NCI-H524 (cell line): Measurements from ENCODE around the gene WDR4.
"Not testable (repeated sequence)": the region's sequence is repeated elsewhere in the genome, so short reads cannot be mapped to it uniquely, and the experiment has no call there.

Source experiments
- DNase-seq, 2 experiments: peaks; one replicate each; lab custom pipeline; 2025; lab: John Stamatoyannopoulos, UW

The WDR4 gene

GRCh38 chr21:42878993-42879787, at the start of gene WDR4:
WDR4 (minus strand) TSS chr21:42879539; CDS start chr21:42879495, 44 bp downstream.
- peak; percentile 96 to 99 for DNase-seq

DNA sequence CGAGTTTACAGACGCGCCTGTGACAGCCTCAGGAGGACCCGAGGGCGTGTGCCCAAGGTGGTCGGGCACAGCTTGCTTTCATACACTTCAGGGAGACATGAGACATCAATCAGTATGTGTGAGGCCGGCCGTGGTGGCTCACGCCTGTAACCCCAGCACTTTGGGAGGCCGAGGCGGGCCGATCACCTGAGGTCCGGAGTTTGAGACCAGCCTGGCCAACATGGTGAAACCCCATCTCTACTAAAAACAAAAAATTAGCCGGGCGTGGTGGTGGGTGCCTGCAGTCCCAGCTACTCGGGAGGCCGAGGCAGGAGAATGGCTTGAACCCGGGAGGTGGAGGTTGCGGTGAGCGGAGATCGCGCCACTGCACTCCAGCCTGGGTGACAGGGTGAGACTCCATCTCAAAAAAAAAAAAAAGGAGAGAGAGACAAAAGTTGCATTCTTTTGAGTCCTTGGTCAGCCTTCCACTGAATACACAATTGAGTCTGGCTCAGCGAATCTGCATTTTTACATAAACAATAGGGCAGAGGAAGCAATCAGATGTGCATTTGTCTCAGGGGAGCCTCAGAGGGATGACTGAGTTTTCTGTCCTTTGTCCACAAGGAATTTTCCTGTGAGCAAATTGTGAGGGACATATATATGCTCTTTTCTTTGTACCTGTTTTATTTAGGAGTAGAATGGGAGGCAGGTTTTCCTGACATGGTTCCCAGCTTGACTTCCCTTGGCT, 48.3 kb upstream of the WDR4 start:
- DNase-seq = not testable (repeated sequence)

DNA sequence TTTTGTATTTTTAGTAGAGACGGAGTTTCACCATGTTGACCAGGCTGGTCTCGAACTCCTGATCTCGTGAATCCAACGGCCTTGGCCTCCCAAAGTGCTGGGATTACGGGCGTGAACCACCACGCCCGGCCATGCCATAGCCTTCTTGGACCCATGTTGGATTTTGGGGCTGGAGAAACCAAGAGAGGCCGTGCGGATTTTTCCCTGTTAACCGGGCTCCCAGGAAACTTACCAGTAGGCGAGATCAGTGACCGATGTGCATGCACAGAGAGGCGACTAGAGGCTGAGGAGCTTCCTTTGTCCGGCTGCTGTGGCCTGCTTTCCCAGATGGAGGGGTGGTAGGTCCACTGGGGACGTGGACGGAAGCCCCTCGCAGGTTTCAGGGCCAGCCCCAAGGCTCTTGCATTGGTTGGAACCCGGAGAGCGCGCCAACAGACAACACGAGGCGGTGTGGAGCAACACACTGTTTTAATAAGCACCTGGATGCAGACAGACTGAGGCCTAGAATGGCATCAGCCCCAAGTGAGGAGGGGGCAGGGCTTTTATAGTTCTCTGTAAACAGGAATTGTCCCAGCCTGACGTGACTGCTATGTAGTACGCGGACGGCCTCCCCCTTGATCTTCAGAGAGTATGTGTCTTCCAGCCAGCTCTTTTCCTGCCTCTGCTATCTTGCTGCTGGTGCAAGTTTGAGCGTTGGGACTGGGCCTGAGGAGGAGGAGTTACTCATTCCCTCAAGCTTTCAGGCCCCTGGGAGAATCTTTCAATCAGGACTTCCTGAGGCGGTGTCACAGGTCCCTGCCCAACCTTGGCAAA, 46.0 kb upstream of the WDR4 start, which contains the start of gene ERVH48-1:
Gene ERVH48-1, minus strand, starts transcription at position 517 of the 813 bp plus-strand sequence. CDS start 6,624 bp downstream, outside the sequence.
- DNase-seq = no peak

DNA sequence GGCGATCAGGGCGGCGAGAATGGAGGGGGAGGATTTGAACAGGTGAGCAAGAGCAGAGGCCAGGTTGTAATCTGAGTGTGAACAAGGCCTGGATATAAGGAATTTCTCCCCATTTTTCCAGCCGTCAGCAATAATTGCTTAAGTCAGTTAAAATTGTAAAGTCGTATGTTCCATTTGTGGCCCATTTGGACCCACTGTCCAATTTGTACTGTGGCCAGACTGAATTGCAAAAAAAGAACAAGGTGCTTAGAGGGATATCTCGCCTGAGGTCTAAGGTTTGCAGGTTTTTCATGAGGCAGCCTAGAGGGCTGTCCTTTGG, 45.1 kb upstream of the WDR4 start:
- DNase-seq = no peak

- DNase-seq = peak; percentile 92 to 95
Observed at GRCh38 chr21:42923553-42924432, 44.5 kb upstream of the WDR4 start.

GRCh38 chr21:42922918-42923317, 43.6 kb upstream of the WDR4 start:
- DNase-seq = no peak

DNA sequence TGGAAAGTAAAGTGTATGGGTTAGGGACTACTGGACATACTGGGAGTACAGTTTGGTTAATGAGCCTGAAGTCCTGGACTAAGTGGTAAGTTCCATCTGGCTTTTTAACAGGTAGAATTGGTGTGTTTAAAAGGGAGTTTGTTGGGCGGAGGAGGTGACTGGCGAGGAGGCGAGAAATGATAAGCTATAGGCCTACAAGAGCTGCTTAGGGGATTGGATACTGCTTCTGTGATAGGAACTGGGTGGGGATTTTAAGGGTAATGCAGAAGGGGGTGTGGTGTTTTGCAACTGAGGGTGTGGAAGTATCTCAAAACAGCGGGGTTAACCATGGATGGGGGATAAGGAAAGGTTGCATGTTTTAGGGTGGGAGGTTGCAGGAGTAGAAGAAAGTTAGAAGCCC, 42.6 kb upstream of the WDR4 start:
- DNase-seq = no peak

DNA sequence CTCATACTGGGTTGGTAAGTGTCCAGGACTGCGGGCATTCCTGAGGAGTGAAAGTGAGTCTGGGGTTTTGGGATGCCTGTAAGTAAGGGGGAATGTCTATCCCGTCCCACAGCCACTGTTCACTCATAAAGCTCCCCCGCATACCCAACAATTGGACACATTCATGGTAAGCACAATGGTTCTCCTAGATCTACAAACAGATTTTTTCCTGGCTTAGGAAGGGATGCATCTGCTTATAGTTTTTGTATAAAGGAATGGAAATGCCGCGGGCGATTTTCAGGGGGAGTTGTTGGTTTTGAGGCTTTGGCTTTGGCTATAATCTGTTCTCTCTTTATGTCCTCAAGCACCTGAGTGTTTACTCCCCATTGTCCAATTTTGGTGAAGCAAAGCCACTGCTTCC, 39.0 kb upstream of the WDR4 start:
- no peak for DNase-seq

GRCh38 chr21:42913476-42913875, 34.1 kb upstream of the WDR4 start:
- DNase-seq = no peak

DNA sequence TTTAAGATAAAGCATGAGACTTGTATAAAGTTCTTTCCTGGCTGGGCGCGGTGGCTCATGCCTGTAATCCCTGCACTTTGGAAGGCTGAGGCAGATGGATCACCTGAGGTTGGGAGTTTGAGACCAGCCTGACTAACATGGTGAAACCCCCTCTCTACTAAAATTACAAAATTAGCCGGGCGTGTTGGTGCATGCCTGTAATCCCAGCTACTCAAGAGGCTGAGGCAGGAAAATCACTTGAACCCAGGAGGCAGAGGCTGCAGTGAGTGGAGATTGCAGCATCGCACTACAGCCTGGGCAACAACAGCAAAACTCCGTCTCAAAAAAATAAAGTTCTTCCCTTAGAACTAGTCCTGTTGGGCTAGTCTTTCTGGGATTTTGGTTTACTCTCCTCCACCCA, 32.6 kb upstream of the WDR4 start:
- peak in 1 of 2 experiments; percentile 18 for DNase-seq

DNA sequence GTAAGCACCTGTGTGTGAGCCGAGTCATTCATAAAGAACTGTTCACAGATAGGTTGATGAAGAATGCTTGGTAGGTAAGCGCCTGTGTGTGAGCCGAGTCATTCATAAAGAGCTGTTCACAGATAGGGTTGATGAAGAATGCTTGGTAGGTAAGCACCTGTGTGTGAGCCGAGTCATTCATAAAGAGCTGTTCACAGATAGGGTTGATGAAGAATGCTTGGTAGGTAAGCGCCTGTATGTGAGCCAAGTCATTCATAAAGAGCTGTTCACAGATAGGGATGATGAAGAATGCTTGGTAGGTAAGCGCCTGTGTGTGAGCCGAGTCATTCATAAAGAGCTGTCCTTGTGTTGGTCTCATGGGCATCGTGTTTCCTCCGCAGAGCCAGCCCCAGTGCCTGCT, 29.1 kb upstream of the WDR4 start:
- DNase-seq = not testable (repeated sequence)

DNA sequence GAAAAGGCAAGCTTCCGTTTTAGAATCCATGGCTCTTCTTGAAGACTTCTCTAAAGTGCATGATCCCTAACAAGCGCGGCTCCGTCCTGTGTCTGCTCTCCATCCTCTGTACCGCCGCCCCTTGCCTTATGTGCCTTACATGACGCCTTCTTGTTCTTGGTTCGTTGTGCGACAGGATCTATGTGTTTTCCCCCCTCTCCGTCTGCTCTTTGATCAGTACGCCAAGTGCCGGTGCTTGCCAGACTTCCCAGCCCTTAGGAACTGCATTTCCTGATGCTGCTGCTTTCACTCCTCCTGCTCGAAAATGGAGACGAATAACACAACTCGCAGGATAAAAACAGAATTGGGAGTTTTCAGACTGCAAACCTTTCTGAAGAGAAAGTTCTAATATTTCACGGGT, 26.9 kb upstream of the WDR4 start:
- no peak for DNase-seq

- no peak for DNase-seq
Observed at GRCh38 chr21:42905195-42905594, 25.9 kb upstream of the WDR4 start.

- no peak for DNase-seq
Observed at GRCh38 chr21:42903817-42904216, 24.5 kb upstream of the WDR4 start.

- no peak for DNase-seq
Observed at GRCh38 chr21:42900446-42900845, 21.1 kb upstream of the WDR4 start.

DNA sequence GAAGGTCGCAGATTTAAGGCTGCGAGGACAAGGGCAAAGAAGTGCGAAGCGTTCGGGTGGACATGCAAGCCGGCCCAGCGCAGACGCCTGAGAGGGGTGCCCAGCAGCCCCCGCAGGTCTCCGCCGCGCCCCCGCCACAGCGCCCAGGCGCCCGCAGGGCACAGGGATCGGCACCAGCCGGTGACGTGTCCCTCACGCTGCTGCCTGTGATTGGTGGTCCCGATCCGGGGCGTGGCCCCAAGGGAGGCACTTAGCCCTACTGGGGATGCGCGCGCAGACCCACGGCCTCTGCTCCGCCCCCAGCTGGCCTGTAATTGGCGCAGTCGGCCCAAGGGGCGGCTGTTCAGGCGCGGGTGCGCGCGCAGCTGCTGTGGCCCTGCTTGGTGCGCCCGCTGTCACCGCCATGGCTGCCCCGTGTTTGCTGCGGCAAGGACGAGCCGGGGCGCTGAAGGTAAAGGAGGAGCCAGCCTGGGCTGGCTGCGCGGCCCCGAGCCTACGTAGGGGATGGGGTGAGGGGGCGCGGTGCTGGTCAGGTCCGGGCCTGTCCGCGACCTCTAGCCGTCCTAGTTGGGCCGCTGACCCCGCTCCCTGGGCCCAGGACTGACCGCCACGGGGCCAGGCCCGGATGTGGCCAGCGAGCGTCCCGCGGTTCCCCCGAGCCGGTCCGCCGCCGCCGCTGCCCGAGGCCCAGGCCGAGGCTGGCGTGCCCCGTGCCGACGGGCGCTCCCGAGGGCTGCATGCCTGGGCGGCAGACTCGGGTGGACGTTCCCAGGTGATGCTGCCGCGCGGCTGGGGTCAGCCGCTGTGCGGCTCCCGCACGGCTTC, 13.8 kb upstream of the WDR4 start, which contains the start of gene NDUFV3:
Gene NDUFV3, plus strand, starts transcription at position 379 of the 825 bp plus-strand sequence. Its CDS starts 25 bp downstream, at position 404.
- peak; percentile 98 to 99 for DNase-seq

DNA sequence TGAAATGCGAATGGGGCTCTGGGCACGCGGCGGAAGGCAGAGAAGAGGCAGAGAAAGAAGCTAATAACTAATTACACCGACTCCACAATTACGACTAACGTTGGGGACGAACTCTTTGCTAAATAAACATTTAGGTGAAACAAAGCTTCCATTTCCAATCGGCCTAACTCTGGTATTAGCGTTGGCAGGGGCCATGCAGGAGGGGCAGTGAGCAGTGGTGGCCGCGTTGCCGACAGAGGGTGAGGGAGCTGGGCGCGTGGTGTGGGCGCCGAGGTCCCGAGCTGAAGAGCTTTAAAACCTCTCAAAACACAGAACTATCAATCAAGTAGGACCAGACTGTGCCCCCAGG, 13.2 kb upstream of the WDR4 start:
- no peak for DNase-seq

DNA sequence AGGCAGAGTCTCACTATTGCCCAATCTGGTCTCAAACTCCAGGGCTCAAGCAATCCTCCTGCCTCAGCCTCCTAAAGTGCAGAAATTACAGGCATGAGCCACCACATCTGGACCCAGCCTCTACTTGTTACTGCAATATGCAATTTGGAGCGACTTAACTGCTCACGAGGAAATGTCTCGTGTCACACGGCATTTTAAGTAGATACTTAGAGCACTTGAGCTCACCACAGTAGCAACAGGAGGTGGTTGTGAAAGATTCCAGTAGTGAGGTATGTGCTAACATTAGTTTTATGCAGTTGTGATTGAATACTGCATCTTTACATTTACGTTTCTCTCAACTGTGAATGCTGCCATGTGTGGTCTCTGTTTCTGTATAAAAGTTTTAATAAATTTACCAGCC, 8.0 kb upstream of the WDR4 start:
- no peak for DNase-seq

- no peak for DNase-seq
Observed at GRCh38 chr21:42883921-42884320, 4.6 kb upstream of the WDR4 start.

DNA sequence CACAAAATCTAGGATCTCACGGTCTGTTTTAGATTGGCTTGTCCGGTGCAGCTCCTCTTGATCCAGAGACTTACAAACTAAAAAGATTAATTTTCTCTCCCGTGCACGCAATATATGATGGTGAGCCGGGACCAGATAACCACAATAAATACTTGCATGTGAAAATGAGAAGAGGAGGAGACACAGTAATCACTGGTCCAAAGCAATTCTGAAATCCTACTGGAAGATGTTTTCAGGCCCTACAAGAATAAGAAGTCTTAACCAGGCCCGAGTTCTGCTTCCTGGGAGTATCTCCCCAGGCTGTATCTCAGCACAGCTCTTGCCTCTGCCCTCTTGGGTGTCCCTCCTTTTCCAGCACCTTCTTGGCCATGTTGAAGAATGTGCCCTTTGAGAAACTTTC, 1.0 kb upstream of the WDR4 start:
- no peak for DNase-seq

DNA sequence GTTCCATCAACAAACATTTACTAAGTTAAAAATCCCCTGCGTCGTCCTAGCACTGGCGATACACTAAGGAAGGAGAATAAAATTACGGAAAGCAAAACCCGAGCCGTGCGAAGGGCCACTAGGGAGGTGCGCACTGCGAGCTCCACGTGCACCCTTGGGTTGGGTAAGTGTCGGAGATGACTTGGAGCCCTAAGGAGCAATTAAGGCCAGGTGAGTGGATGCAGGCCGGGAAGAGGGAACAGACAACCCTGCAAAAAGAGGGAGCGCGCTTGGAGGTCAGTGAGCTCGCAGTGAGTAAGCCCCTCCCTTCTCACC, 704 bp downstream of the WDR4 start:
- DNase-seq = no peak
